Central memory CD8-positive, alpha-beta T cell (primary cell): ENCODE results near the gene HOXA10.

ENCODE experiments used
- ATAC-seq: fragments of 150-1000 bp; cut with Tn5 transposase; replicated peaks from 2 replicates; pipeline ENCODE4 v1.10.0; 2022; ENCODE audit warnings: mild to moderate bottlenecking, moderate FRiP score, moderate number of reproducible peaks; ENCODE audit not compliant: poor library complexity, severe bottlenecking; ENCODE audit errors: extremely low read depth
- DNase-seq, 2 donors: peaks; one replicate each; pipeline ENCODE4 v3.0.0; 2021; ENCODE audit warnings: low spot score in 2 of 2
- H3K27ac Mint-ChIP-seq: one replicate; pipeline ENCODE4 v1.8.0; 2022; ENCODE audit warnings: low read depth, mild to moderate bottlenecking, moderate library complexity, mixed read lengths
- H3K27me3 Mint-ChIP-seq: one replicate; pipeline ENCODE4 v1.8.0; 2022; ENCODE audit warnings: mixed read lengths
- H3K36me3 Mint-ChIP-seq: one replicate; pipeline ENCODE4 v1.8.0; 2022; ENCODE audit warnings: mild to moderate bottlenecking, moderate library complexity, mixed read lengths; ENCODE audit not compliant: insufficient read depth
- H3K4me1 Mint-ChIP-seq: one replicate; pipeline ENCODE4 v1.8.0; 2022; ENCODE audit warnings: mixed read lengths
- H3K4me3 Mint-ChIP-seq: one replicate; pipeline ENCODE4 v1.8.0; 2022; ENCODE audit warnings: mild to moderate bottlenecking, moderate library complexity, mixed read lengths
- H3K9me3 Mint-ChIP-seq: one replicate; pipeline ENCODE4 v1.8.0; 2022; ENCODE audit warnings: mixed read lengths

Gene HOXA10

GRCh38 chr7:27121684-27122076 lies 52.4 kb downstream of the HOXA10 start:
- no peaks in the 10 kb centered on the region for H3K4me1 Mint-ChIP-seq

More at GRCh38 chr7:27121684-27122076, 52.4 kb downstream of the HOXA10 start:
- no peak overlapping the region for H3K27ac Mint-ChIP-seq
- no peak for ATAC-seq
- H3K4me3 Mint-ChIP-seq, result no peak overlapping the region
- H3K9me3 Mint-ChIP-seq, result no peaks in the 10 kb centered on the region
- H3K27me3 Mint-ChIP-seq, result peaks cover 46% of the 10 kb centered on the region
- DNase-seq, result no peak
- no peaks in the 10 kb centered on the region for H3K36me3 Mint-ChIP-seq
